Measurements from ENCODE around the gene KBTBD3.
A peak's percentile ranks its signal among the peaks of the same experiment; 100 is the strongest.

KBTBD3 gene

GRCh38 chr11:106076919-106077608, at the start of gene KBTBD3:
KBTBD3 (minus strand) TSS chr11:106077347; CDS start chr11:106059097, 18,250 bp downstream.
- DNase-seq = peak; percentile 89 to 96

GRCh38 chr11:106121570-106122320, 44.6 kb upstream of the KBTBD3 start:
- no peak for DNase-seq

GRCh38 chr11:106105986-106106385, 28.8 kb upstream of the KBTBD3 start:
- no peak for DNase-seq

- no peak for DNase-seq
Measured at GRCh38 chr11:106101819-106102218, 24.7 kb upstream of the KBTBD3 start.

- no peak for DNase-seq
Measured at GRCh38 chr11:106101370-106101769, 24.2 kb upstream of the KBTBD3 start.

GRCh38 chr11:106098893-106099553, 21.9 kb upstream of the KBTBD3 start:
- DNase-seq = no peak

GRCh38 chr11:106092446-106092845, 15.3 kb upstream of the KBTBD3 start:
- no peak for DNase-seq

- DNase-seq = peak in 1 of 2 donors; percentile 8
Measured at GRCh38 chr11:106091480-106092123, 14.5 kb upstream of the KBTBD3 start.

GRCh38 chr11:106088896-106089295, 11.7 kb upstream of the KBTBD3 start:
- no peak for DNase-seq

GRCh38 chr11:106087815-106088435, 10.8 kb upstream of the KBTBD3 start:
- peak; percentile 29 to 40 for DNase-seq

GRCh38 chr11:106086850-106087249, 9.7 kb upstream of the KBTBD3 start:
- no peak for DNase-seq

GRCh38 chr11:106086135-106086534, 9.0 kb upstream of the KBTBD3 start:
- no peak for DNase-seq

- no peak for DNase-seq
Measured at GRCh38 chr11:106082096-106082495, 4.9 kb upstream of the KBTBD3 start.

- DNase-seq = no peak
Measured at GRCh38 chr11:106077609-106078455, 685 bp upstream of the KBTBD3 start, which contains the start of gene AASDHPPT. AASDHPPT (plus strand) TSS chr11:106077662; CDS start chr11:106077711, 49 bp downstream.

- DNase-seq = no peak
Measured at GRCh38 chr11:106076171-106076918, 802 bp downstream of the KBTBD3 start.

GRCh38 chr11:106072804-106073203, 4.3 kb downstream of the KBTBD3 start:
- no peak for DNase-seq

GRCh38 chr11:106070606-106071005, 6.5 kb downstream of the KBTBD3 start:
- DNase-seq = no peak

- DNase-seq = no peak
Measured at GRCh38 chr11:106063009-106063408, 14.1 kb downstream of the KBTBD3 start.

- no peak for DNase-seq
Measured at GRCh38 chr11:106061954-106062949, 14.9 kb downstream of the KBTBD3 start.

Measured in stimulated activated CD4-positive, alpha-beta T cell treated with anti-CD3 and anti-CD28 coated beads, Interleukin-2, amount 100 ng/mL, for 48 hours (primary cell).